NCI-H128 (cell line): Measurements from ENCODE around the gene SLC35C1.
"Not testable (repeated sequence)": the region's sequence is repeated elsewhere in the genome, so short reads cannot be mapped to it uniquely, and the experiment has no call there.

Experiments used
- DNase-seq: peaks from one replicate; lab custom pipeline; 2025; ENCODE audit not compliant: unreplicated experiment; lab: John Stamatoyannopoulos, UW

SLC35C1 gene

DNA sequence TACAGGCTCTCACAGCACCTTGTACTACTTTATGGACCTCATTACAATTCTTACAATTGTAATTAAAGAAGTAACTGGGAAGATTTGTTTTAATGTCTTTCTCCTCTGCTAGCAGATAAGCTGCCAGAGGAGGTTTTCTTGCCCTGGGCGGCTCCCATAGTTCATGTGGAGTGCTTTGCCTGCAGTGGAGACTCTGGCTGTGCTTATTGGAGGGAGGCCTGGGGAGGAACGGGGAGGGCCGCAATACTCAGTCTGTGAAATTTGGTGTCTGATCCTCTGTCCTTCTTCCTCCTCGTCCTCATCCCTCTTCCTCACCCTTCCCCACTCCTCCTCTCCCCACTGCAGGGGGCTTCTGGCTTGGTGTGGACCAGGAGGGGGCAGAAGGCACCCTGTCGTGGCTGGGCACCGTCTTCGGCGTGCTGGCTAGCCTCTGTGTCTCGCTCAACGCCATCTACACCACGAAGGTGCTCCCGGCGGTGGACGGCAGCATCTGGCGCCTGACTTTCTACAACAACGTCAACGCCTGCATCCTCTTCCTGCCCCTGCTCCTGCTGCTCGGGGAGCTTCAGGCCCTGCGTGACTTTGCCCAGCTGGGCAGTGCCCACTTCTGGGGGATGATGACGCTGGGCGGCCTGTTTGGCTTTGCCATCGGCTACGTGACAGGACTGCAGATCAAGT is 5.6 kb downstream of the SLC35C1 start:
- DNase-seq = no peak

DNA sequence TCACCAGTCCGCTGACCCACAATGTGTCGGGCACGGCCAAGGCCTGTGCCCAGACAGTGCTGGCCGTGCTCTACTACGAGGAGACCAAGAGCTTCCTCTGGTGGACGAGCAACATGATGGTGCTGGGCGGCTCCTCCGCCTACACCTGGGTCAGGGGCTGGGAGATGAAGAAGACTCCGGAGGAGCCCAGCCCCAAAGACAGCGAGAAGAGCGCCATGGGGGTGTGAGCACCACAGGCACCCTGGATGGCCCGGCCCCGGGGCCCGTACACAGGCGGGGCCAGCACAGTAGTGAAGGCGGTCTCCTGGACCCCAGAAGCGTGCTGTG is 6.1 kb downstream of the SLC35C1 start:
- no peak for DNase-seq

GRCh38 chr11:45811571-45812290 is 6.8 kb downstream of the SLC35C1 start:
- no peak for DNase-seq

- DNase-seq = no peak
These were observed 7.9 kb downstream of the SLC35C1 start for GRCh38 chr11:45812581-45813548.

DNA sequence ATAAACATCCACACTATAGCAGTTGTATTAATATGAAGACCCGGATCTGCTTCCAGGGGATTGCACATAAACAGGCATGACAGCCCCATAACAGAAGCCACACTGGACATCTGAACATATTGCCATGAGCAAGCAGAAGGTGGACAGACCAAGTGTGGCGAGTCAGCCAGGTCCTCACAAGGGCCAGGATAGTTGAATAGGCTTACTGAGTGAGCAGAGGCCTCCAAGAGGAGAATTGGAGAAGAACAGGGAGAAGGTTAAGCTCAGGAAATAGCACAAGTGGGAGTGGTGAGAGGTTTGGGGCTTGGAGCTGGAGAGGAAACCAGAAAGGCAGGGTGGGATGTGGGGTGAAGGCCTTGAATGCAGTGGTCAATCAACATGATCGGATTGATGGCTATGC is 10.8 kb downstream of the SLC35C1 start:
- DNase-seq = no peak

GRCh38 chr11:45816614-45817013 is 11.7 kb downstream of the SLC35C1 start:
- DNase-seq = no peak

DNA sequence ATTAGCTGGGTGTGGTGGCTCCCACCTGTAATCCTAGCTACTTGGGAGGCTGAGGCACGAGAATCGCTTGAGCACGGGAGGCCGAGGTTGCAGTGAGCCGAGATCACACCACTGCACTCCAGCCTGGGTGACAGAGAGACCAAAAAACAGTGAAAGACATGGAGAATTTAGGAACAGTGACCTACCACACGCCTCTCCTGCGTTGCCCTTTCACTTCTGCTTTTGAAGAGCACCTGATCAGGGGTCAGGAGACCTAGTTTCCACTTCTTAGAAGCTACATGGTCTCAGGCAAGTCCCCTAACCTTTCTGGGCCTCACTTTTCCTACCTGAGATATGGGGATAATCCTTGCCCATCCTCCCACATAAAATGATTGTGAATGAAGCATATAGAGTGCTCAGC is 12.2 kb downstream of the SLC35C1 start:
- DNase-seq = no peak

- no peak for DNase-seq
These were observed 14.1 kb downstream of the SLC35C1 start for GRCh38 chr11:45818961-45819605.

GRCh38 chr11:45820211-45820857 is 15.4 kb downstream of the SLC35C1 start:
- DNase-seq = no peak

GRCh38 chr11:45826492-45826891 is 21.5 kb downstream of the SLC35C1 start:
- not testable (repeated sequence) for DNase-seq

GRCh38 chr11:45827123-45827522 is 22.2 kb downstream of the SLC35C1 start:
- no peak for DNase-seq

GRCh38 chr11:45828996-45829395 is 24.0 kb downstream of the SLC35C1 start:
- DNase-seq = no peak

DNA sequence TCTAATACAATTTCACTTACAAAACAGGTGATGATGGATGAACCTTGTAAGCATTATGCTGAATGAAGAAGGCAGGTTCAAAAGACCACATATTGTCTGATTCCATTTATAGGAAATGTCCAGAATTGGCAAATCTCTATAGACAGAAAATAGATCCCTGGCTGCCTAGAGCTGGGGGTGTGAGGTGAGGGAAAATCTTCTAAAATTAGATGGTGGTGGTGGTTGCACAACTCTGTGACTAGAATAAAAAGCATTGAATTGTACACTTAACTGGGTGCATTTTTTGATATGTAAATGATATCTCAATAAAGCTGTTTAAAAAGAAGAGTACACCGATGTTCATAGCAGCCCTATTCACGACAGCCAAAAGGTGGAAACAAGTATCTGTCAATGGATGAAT is 25.6 kb downstream of the SLC35C1 start:
- DNase-seq = no peak

DNA sequence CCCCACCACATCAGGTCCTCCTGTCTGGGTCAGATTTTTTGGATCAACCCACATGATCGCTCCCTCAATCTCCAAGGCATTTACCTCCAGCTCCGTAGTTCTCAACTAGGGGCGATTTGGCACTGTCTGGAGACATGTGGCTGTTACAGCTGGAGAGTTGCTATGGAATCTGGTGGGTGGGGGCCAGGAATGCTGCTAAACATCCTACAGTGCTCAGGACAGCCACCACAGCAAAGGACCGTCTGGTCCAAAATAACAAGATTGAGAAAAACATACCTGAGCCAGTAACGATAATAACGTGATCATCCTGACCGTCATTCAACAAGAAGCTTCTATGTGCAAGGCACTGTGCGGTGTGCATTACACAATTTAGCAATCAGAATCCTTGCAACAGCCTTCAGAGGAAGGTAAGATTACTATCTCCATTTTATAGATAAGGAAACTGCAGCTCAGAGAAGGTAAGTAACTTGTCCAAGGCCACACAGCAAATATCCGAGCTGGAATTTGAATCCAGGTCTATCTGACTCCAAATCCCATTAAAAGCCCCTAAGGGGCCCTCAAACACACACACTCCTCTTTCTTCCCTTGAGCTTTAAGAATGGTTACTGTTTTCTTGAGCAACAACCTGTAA is 28.0 kb downstream of the SLC35C1 start:
- DNase-seq = no peak

DNA sequence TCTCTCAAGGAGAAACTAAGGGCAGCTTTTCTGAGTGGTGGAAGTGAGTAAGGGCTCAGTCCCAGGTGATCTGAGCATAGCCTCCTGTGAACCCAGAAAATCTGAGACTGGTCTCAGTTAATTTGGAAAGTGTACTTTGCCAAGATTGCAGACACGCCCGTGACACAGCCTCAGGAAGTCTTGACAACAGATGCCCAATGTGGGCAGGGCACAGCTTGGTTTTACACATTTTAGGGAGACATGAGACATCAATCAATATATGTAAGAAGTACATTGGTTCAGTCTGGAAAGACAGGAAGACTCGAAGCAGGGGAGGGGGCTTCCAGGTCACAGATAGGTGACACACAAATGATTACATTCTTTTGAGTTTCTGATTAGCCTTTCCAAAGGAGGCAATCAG is 28.8 kb downstream of the SLC35C1 start:
- no peak for DNase-seq

GRCh38 chr11:45834298-45834756 is 29.4 kb downstream of the SLC35C1 start:
- no peak for DNase-seq

GRCh38 chr11:45839204-45839603 is 34.3 kb downstream of the SLC35C1 start:
- no peak for DNase-seq

DNA sequence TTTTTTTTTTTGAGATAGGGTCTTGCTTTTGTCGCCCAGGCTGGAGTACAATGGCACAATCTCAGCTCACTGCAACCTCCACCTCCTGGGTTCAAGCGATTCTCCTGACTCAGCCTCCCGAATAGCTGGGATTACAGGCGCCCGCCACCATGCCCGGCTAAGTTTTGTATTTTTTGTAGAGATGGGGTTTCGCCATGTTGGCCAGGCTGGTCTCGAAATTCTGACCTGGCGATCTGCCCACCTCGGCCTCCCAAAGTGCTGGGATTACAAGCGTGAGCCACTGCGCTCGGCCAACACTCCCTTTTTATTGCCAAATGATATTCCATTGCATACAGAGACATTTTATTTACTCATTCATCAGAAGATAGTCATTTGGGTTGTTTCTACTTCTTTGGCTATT is 35.3 kb downstream of the SLC35C1 start:
- DNase-seq = not testable (repeated sequence)

DNA sequence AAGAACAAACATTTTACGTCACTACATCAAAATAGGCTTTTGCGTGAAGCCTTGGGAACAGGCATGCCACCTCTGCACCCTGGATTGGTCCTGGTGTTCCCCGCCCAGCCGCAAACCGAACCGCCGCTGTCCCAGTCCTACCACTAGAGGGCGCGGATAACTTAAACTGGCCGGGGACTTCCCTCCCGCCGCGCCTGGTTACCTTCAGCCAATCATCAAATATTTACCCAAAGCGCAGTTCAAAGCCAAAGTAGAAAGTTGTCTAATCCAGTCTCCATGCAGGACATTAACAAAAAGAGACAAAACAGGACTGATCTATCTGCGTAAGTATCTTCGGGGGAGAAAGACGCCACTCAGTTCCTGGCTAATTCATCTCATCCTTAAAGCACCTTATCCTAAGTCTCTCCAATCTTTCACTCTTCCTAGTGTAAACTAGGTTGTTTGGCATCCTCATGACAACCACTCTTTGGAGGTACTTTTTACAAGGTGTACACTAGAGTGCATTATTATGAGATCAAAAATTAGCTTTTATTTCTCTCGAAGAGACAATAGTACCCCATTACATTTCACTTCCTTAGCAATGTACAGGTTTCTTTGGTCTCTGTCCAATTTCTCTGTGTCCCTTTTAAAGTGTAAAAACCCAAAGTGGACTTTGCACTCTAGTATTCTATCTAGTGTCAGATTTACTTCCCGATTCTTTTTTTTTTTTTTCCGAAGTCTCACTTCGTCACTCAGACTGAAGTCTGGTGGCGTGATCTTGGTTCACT is 38.4 kb downstream of the SLC35C1 start:
- DNase-seq = peak; percentile 61
